ENCODE data around the gene TMIGD1.

TMIGD1 gene

DNA sequence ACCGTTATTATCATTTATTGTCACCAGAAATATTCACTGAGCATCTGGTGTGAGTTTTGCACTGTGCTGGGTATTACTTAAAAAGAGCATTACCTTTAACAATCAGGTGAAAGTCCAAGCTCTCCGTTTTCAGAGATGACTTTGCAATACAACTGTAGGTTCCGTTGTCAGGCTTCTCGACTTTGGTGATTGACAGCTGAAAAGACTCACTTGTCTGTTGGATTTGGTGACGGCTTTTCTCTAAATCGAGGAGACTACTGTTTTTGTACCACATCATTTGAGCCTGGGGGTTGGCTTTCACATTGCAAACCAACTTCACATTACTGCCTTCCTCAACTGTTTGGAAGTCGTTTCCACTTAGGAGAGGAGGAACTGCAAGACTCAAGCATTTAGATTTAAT is 9.1 kb downstream of the TMIGD1 start:
- no peak overlapping the region for H3K4me3 ChIP-seq (ENCODE audit: low read depth, low read length)
- TF ChIP-seq, protein P1, sequence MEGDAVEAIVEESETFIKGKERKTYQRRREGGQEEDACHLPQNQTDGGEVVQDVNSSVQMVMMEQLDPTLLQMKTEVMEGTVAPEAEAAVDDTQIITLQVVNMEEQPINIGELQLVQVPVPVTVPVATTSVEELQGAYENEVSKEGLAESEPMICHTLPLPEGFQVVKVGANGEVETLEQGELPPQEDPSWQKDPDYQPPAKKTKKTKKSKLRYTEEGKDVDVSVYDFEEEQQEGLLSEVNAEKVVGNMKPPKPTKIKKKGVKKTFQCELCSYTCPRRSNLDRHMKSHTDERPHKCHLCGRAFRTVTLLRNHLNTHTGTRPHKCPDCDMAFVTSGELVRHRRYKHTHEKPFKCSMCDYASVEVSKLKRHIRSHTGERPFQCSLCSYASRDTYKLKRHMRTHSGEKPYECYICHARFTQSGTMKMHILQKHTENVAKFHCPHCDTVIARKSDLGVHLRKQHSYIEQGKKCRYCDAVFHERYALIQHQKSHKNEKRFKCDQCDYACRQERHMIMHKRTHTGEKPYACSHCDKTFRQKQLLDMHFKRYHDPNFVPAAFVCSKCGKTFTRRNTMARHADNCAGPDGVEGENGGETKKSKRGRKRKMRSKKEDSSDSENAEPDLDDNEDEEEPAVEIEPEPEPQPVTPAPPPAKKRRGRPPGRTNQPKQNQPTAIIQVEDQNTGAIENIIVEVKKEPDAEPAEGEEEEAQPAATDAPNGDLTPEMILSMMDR (IDR thresholded peaks at IDR 0.05; ENCODE audit: low read depth, low read length): no peak

DNA sequence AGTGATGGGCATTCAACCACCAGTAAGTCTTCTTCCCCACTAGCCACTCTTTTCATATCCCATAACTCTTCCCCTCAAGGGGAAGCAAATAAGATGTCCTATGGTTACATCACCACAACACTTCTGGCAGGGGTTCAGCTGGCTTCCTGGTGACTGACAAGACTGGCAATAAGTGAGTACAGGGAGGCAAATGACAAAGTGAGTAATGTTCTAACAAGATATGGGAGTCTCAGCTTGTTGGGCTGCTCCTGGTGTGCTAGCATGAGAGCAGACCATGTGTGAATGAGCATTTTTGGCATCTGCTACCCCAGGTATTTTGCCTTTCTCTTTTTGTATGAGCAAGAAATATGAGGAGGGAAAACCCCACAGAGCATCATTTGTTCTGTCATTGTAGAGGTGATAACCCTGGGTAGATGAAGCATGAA is 9.9 kb downstream of the TMIGD1 start:
- no peak overlapping the region for H3K4me3 ChIP-seq (ENCODE audit: low read depth, low read length)
- TF ChIP-seq, protein P1 (IDR thresholded peaks at IDR 0.05; ENCODE audit: low read depth, low read length): no peak

DNA sequence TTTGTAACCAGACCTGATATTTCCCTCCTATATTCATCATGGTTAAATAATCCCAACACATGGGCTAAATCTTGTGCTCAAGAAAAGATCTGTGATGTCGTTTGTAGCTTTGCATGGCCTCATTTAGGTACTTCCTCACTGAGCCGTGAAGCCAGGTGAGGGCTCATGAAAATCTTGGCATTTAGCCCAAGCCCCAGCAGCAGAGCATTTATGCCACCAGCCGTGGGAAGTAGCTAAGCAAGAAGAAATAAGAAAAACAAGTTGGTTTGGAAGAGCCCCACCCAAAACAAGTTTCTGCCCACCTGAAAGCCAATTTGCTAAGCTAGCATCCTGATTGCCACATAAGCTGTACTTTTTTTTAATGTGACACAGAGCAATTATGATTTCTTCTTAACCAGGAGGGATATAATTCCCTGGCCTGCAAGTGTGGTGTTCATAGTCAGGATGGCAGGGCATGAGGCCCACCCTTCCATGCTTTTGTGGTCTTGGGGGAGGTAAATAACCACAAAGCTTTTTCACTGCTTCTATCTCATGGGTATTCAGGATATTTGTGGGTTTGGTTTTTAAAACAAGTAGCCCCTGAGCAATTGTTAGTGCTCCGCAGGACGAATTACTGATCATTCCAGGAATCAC is 10.5 kb downstream of the TMIGD1 start:
- H3K4me3 ChIP-seq (ENCODE audit: low read depth, low read length): no peak overlapping the region

DNA sequence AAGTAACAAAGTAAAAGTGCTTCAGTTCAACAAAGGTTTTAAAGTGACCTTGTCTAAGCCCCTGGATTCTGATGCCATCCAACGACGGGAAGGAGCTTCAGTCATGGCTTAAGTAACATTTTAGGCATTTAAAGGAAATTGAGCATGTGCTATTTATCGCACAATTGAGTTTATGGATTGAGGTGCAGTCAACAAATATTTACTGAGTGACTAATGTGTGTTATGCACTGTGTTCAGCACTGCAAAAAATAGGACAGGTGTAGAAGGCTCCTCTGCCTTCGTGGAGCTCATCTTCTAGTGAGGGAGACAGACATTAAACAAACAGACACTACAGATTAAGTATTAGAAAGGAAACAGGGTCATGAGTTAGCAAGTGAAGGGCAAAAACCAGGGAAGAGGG is 12.5 kb downstream of the TMIGD1 start:
- no peak overlapping the region for H3K4me3 ChIP-seq (ENCODE audit: low read depth, low read length)
- TF ChIP-seq, protein P1 (IDR thresholded peaks at IDR 0.05; ENCODE audit: low read depth, low read length): no peak

More for the DNA sequence above, 10.5 kb downstream of the TMIGD1 start:
- TF ChIP-seq, protein P1 (IDR thresholded peaks at IDR 0.05; ENCODE audit: low read depth, low read length): no peak

DNA sequence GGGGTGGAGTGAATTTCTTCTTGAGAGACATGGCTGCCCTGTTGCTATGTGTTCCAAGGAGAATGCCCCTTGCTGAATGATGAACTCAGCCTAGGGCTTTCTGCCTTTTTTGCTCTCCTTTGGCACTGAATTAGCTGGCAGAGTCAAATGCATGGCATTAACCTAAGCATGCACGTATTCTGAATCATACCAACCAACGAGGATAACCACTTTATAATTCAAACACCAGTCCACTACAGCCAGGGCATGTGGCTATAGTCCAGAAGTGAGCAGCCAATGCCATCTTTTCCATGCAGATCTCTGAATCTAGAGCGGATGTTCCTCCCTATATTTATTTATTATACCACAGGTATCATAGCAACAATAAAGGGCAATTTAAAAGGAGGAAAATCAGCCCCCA is 15.7 kb downstream of the TMIGD1 start:
- TF ChIP-seq, protein P1 (IDR thresholded peaks at IDR 0.05; ENCODE audit: low read depth, low read length): no peak
- H3K4me3 ChIP-seq (ENCODE audit: low read depth, low read length): no peak overlapping the region

DNA sequence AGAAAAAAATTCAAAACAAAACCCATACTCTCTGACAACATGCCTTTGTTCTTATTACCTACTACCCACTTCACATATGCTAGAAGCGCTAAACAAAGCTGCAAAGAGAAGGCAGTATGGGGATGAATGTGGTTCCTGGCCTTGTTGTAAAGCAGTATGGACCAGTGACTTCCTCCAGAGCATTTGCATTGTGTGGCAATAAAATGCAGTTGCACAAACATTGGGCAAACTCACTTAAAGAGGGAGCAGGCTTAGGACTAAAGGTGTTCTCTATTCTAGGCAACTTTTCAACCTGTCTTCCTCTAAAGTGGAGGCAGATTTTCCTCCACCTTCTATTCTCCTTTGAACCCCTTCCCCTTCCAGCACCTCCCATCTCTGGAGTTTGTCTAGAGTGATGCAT is 17.1 kb downstream of the TMIGD1 start:
- no peak overlapping the region for H3K4me3 ChIP-seq (ENCODE audit: low read depth, low read length)
- TF ChIP-seq, protein P1 (IDR thresholded peaks at IDR 0.05; ENCODE audit: low read depth, low read length): no peak

DNA sequence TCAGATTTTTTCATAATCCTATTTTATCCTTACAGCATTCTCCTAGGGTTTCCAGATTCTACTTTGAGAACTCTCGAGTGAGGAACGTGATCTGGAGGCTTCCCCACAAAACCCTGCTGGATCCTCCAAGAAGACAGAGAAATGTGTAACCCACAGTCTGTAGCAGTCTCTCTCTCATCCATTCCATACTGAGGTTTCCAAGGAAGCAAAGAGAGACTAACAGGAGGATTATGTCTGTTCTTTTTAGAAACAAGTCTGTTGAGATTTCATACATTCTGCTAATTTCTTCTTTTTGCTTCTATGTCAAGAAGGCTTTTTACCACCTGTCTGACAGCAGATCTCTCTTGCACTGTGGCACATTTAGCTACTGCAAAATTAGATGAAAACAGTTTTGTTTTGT is 18.8 kb downstream of the TMIGD1 start:
- TF ChIP-seq, protein P1 (IDR thresholded peaks at IDR 0.05; ENCODE audit: low read depth, low read length): no peak
- no peak overlapping the region for H3K4me3 ChIP-seq (ENCODE audit: low read depth, low read length)

All from WI38 (cell line).